HCEC 1CT (cell line): ENCODE results near the gene VPS39.
"Not testable (repeated sequence)": the region's sequence is repeated elsewhere in the genome, so short reads cannot be mapped to it uniquely, and the experiment has no call there.

ENCODE experiments used
- DNase-seq: peaks from one replicate; pipeline ENCODE4 v3.0.0-alpha.2; 2017

VPS39 gene

GRCh38 chr15:42207674-42208579 lies at the start of gene VPS39:
VPS39 (minus strand) TSS chr15:42208304; CDS start chr15:42208153, 151 bp downstream.
- peak; percentile 82 for DNase-seq

- no peak for DNase-seq
These were observed 45.2 kb upstream of the VPS39 start for GRCh38 chr15:42253300-42253699.

GRCh38 chr15:42240823-42241222 lies 32.7 kb upstream of the VPS39 start:
- DNase-seq, result no peak

GRCh38 chr15:42239528-42240182 lies 31.6 kb upstream of the VPS39 start:
- DNase-seq, result peak; percentile 11

- no peak for DNase-seq
These were observed 25.0 kb upstream of the VPS39 start for GRCh38 chr15:42233107-42233506.

- no peak for DNase-seq
These were observed 24.5 kb upstream of the VPS39 start for GRCh38 chr15:42232606-42233005.

- no peak for DNase-seq
These were observed 23.0 kb upstream of the VPS39 start for GRCh38 chr15:42231088-42231487.

GRCh38 chr15:42228981-42229380 lies 20.9 kb upstream of the VPS39 start:
- DNase-seq, result not testable (repeated sequence)

GRCh38 chr15:42228036-42228435 lies 19.9 kb upstream of the VPS39 start:
- DNase-seq, result no peak

- no peak for DNase-seq
These were observed 18.5 kb upstream of the VPS39 start for GRCh38 chr15:42226648-42227047.

- no peak for DNase-seq
These were observed 12.1 kb upstream of the VPS39 start for GRCh38 chr15:42220216-42220615.

GRCh38 chr15:42218953-42219592 lies 11.0 kb upstream of the VPS39 start:
- no peak for DNase-seq

GRCh38 chr15:42217568-42217967 lies 9.5 kb upstream of the VPS39 start:
- DNase-seq, result no peak

- peak; percentile 38 for DNase-seq
These were observed 8.1 kb upstream of the VPS39 start for GRCh38 chr15:42215913-42216829.

- DNase-seq, result no peak
These were observed 6.5 kb upstream of the VPS39 start for GRCh38 chr15:42214600-42214999.

- DNase-seq, result no peak
These were observed 5.4 kb upstream of the VPS39 start for GRCh38 chr15:42213511-42213910.

GRCh38 chr15:42210696-42211095 lies 2.6 kb upstream of the VPS39 start:
- DNase-seq, result no peak

GRCh38 chr15:42206406-42206805 lies 1.7 kb downstream of the VPS39 start:
- DNase-seq, result no peak

- no peak for DNase-seq
These were observed 4.2 kb downstream of the VPS39 start for GRCh38 chr15:42203891-42204290.

GRCh38 chr15:42202653-42203052 lies 5.5 kb downstream of the VPS39 start:
- no peak for DNase-seq

- DNase-seq, result no peak
These were observed 6.3 kb downstream of the VPS39 start for GRCh38 chr15:42201801-42202200.

GRCh38 chr15:42199126-42199525 lies 9.0 kb downstream of the VPS39 start:
- no peak for DNase-seq

GRCh38 chr15:42198516-42198915 lies 9.6 kb downstream of the VPS39 start:
- no peak for DNase-seq
